ENCODE measurements around the gene ARSI. TPM values are rescaled to one million over a fixed set of nuclear protein-coding genes. Genes with fewer than 3 reads are reported as not detected.

ARSI gene
- total RNA-seq, 1 donor from 2014 or later = 11.7 TPM

- DNase-seq (ENCODE audit: low read depth) = no peak
Measured at GRCh38 chr5:150294551-150295071, 8.1 kb downstream of the ARSI start.

DNA sequence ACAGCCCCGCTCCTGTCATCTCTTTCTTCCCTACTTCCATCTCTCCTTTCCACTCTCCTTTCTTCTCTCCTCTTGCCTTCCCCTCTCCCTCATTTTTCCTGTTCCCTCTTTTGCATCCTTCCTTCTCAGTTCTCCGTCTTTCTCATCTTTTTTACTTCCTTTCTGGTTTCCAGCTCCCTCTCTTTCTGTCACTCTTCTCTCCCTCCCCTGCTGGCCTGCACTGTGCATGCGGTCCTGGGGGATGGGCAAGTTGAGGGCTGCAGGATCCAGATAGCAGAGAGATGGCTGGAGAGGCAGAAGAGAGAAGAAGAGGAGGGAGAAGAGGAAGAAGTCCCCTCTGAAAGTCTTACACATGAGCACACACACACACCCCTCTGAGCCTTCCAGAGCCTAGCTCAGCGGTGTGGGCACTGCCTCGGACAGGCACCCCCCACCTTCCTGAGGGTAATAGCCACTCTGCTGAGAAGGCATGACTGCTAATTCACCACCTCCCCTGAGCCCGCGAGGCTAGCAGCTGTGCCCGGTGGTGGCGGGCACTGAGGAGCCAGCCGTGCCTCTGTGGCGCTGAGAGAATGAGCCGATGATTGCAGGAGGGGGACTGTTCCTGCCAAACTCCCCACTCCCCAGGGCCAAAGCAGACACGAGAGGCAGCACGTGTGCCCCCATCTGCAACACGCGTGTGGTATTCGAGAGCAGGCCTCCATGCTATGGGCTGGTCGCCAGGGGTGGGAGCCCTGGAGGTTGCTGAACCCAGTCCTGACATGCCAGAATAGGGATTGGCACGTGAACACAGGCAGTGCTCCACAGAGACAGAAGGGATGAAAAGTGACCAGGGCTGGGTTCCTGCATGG lies 9.4 kb downstream of the ARSI start:
- DNase-seq (ENCODE audit: low read depth) = no peak

DNA sequence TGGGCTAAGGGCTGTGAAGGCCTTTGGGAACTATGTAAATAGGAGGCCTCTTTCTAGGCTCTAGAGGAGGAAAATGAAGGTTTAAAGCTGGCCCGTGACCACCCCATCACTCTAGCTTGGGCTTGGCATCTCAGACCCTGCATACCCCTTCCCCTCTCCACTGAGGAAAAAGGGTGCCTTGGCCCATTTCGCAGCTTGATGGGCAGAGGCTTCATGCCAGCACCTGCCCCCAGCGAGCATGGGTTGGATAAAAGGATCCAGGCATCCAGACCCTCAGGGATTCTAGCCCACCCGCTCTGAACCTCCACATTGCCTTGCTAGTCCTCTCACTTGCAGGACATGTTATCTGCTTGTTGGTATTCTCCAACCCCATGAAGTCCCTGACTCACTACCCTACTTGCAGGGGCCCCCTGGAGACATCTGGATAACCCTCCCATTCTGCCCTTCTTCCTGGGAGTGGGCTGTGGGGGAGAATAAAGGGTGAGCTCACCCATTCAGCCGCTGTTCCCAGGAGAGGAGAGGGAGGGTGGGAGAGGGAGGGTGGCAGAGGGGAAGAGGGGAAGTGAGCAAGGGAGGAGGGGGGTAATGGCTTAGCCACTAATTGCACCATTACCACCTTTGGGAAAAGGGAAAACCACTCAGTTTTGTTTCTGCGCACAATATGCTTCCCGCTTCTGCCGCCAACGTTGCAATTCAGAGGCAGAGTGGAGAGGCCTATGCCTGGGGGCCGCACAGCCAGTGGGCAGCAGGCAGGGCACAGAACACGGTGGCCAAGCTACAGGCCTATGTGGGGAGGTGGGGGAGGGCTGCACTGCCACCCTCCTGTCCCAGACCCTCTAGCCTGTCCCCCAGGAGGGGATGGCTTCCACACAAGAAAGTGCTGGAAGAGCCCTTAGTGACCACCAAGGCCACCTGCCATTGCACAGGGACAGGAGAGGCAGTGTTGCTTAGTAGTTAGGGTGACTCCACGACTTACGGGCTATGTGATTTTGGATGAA lies 11.0 kb downstream of the ARSI start:
- DNase-seq (ENCODE audit: low read depth) = no peak

GRCh38 chr5:150289551-150290390 lies 12.9 kb downstream of the ARSI start, which contains the start of gene CAMK2A:
Gene CAMK2A, minus strand, starts transcription at chr5:150289773. Its CDS starts 148 bp downstream, at chr5:150289625.
- DNase-seq (ENCODE audit: low read depth) = no peak

DNA sequence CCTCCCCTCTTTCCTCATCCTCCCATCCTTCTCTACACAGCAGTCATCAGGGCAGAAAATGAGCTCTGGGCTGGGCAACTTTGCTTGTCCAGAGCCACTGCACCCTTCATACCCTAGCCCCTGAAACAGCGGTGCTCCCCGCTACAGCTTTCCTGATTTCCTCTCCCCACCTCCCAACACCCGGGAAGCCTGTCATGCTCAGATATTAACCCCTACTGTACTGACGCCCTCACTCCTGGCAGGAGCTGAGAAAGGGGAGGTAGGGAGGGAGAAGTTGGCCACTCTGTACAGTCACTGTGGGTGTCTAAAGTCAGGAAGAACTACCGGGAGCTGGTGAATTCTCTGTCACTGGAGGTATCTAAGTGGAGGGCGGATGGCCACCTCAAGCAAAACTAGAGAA lies 13.9 kb downstream of the ARSI start:
- DNase-seq (ENCODE audit: low read depth) = no peak

DNA sequence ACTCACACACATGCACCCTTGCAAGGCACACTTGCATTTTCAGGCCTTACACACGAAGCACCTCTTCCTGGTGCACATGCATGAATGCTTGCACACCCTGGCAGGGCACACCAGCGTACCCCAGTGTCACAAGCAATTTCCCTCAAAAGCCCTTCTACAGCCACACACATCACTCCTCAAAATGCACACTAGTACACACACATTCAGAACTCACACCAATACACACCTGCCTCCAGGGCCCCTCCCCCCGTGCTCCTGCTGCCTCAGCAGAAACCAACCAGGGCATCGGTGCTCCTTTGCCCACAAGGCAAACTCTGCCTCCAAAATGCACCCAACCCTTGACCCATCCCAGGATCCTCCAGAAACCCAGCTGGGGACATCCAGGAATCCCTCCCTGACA lies 14.3 kb downstream of the ARSI start:
- no peak for DNase-seq (ENCODE audit: low read depth)

DNA sequence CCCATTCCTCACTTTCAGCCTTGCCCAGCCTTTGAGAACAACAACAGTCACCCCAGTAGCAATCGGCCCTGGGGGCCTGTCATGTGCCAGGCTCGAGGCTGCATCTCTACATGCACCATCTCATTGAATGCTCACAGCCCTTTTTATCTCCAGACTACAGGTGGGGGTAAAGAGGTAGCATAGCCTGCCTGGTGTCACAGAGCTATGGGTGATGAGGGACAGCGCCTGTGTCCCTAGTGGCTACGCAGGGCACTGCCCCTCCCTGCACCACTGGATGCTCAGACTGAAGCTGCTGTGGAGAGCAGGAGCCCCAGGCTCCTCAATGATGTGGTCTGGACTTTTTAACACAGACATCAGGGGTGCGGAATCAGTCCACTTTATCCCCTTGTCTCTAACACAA lies 15.9 kb downstream of the ARSI start:
- no peak for DNase-seq (ENCODE audit: low read depth)

GRCh38 chr5:150285114-150285513 lies 17.6 kb downstream of the ARSI start:
- DNase-seq (ENCODE audit: low read depth) = no peak

- DNase-seq (ENCODE audit: low read depth) = no peak
Measured at GRCh38 chr5:150284311-150284710, 18.4 kb downstream of the ARSI start.

- DNase-seq (ENCODE audit: low read depth) = no peak
Measured at GRCh38 chr5:150283904-150284303, 18.8 kb downstream of the ARSI start.

DNA sequence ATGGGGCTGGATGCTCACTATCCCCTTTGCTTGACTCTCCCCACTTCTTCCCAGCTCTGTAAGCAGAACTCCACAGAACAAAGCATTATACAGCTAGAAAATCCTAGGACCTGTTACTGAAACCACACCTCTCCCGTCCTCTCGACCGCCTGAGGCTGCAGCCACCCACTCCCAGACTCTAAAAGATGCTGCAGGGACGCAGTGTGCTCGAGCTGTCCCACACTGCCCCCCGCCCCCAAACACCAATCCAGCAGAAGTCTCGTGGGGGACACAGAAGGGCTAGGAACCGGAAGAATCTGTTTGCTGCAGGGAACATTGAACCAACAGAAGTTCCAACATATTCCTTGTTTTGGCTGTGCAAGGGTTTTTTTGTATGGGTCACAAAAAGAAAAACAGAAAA lies 20.7 kb downstream of the ARSI start:
- DNase-seq (ENCODE audit: low read depth) = no peak

DNA sequence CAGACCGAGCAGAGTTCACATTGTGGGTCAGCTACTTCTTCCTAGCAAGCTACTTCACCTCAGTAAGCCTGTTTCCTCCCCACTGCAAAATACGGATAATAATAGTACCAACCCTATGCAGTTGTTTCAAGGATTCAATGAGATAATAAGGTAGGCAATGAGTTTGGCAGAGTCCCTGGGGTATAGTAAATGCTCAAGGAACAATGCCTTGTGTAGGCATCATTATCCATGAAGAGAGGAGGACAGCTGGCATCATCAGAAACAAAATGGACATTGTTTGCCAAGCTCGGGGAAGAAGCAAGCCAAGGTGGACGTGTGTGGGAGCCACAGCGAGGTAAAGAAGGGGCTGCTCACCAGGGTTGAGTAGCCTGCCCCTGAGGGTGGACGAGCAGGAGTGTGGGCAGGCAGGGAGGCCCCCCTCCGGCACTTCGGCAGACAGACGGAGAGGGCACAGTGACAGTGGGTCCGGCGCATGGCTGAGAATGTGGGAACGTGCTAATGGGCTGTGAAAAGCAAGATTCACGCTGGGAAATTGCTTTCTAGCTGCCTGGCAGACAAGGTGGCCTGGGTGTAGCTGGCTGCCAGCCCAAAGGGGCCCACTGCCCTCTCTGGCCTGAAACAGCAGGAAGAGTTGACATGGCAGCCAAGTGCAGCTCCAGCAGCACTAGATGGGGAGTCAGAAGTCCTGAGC lies 23.2 kb downstream of the ARSI start:
- DNase-seq (ENCODE audit: low read depth) = no peak

DNA sequence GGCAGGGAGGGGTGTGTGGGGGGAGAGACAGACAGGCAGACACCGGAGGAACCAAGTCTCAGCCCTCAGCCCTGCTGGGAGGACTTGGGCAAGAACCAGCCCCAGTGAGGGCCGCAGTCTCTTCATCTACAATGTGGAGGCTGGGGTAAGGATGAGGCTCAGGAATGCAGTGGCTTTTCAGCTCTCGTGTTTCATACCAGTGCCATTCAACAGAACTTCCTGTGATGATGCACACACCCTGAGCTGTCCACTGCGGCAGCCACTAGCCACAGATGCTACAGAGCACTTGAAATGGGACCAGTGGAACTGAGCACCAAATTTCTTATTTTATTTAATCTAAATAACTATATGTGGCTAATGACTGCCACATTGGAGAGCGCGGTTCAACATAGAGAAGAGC lies 23.8 kb downstream of the ARSI start:
- DNase-seq (ENCODE audit: low read depth) = peak; percentile 76

- peak; percentile 44 for DNase-seq (ENCODE audit: low read depth)
Measured at GRCh38 chr5:150278046-150278730, 24.5 kb downstream of the ARSI start.

DNA sequence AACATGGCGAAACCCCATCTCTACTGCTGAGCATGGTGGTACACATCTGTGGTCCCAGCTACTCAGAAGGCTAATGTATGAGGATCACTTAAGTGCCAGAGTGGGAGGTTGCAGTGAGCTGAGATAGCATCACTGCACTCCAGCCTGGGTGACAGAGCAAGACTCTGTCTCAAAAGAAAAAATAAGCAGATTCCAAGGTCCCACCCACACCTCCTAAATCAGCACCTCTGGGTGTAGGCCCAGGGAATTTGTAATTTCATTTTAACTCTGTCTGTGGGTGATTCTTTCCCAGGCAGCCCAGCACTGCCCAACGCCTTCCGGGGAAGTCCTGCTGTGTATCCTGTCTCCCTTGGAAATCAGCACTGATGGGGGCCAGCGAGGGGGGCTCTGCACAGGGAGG lies 25.7 kb downstream of the ARSI start:
- DNase-seq (ENCODE audit: low read depth) = no peak

DNA sequence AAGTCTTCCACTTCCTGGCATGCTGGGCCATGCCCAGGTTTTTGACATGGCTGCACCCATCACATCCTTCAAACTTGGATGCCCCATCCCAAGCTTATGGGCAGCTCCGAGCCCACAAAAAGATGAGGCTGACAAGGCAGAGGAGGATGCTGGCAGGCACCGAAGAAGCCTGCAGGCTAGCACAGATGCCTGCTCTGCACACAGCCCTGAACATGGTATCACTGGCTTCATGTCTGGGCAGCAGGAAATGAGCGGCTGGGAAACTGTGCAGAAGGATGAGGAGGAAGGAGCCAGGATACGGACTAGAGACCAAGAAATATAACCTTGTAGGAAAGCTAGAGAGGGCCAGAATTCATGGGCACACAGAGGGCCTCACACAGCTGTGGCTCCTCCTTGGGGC lies 27.9 kb downstream of the ARSI start:
- no peak for DNase-seq (ENCODE audit: low read depth)

DNA sequence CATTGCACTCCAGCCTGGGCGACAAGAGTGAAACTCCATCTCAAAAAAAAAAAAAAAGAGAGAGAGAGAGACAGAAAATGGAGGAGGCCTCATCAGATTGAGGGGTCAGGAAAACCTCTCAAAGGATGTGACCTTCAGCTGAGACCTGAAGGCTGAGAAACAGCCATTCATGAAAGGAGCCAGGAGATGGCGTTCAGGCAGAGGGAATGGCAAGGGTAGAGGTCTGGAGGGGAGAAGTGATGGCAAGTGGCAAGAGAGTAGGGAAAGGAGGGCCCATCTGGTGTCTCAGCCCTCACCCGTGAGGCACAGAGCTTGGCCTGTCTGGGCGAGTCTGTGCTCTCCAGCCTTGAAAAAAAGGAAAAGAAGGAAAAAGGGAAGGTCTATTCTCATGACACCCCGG lies 30.2 kb downstream of the ARSI start:
- DNase-seq (ENCODE audit: low read depth) = peak; percentile 37

GRCh38 chr5:150271923-150272322 lies 30.8 kb downstream of the ARSI start:
- no peak for DNase-seq (ENCODE audit: low read depth)

- no peak for DNase-seq (ENCODE audit: low read depth)
Measured at GRCh38 chr5:150271296-150271692, 31.4 kb downstream of the ARSI start.

Measured in renal cortical epithelial cell (primary cell).